K562 (cell line): ENCODE data around the gene TMEM126A. TPM values are rescaled to one million over a fixed set of nuclear protein-coding genes. Genes with fewer than 3 reads are reported as not detected.
A peak's percentile ranks its signal among the peaks of the same experiment; 100 is the strongest.

Source experiments
- FOXM1 ChIP-seq, 2 experiments: fragments of 450-650 bp in 1 of 2; sonication (generic) in 1 of 2; formaldehyde crosslinking in 1 of 2; IDR thresholded peaks; 2 replicates each; pipeline versions ENCODE4 v1.6.1 to v1.9.0; 2017 to 2022; ENCODE audit warnings: low read depth in 2 of 2, mild to moderate bottlenecking in 2 of 2, missing genetic modification reagents in 1 of 2, moderate library complexity in 1 of 2
- HNRNPH1 ChIP-seq: fragments of 200-400 bp; formaldehyde crosslinking; optimal IDR thresholded peaks from 2 replicates; pipeline ENCODE3; 2017; ENCODE audit warnings: low read depth, mild to moderate bottlenecking, low read length, moderate library complexity
- POLR2AphosphoS5 ChIP-seq: IDR thresholded peaks from 2 replicates; pipeline ENCODE4 v1.6.1; 2011; ENCODE audit warnings: mild to moderate bottlenecking, low read depth, low read length, moderate library complexity; ENCODE audit not compliant: control insufficient read depth, insufficient read depth
- UBTF ChIP-seq, 2 experiments: IDR thresholded peaks; 2 replicates each; pipeline ENCODE4 v1.6.1; 2012; ENCODE audit warnings: improper control_type of control experiment in 2 of 2, low read depth in 2 of 2, low read length in 2 of 2, borderline replicate concordance in 1 of 2
- ZHX1 ChIP-seq: fragments of 150-350 bp; conservative IDR thresholded peaks from 2 replicates; pipeline ENCODE4 v1.6.1; 2014; ENCODE audit warnings: low read length
- ZKSCAN3 ChIP-seq: fragments of 250-450 bp; sonication (Bioruptor Pico); IDR thresholded peaks from 2 replicates; pipeline ENCODE4 v1.4.0; 2020
- ZNF407 ChIP-seq: fragments of 450-650 bp; IDR thresholded peaks from 2 replicates; pipeline ENCODE4 v1.6.1; 2016; ENCODE audit warnings: low read depth
- polyA plus RNA-seq, 8 experiments: library from polyadenylated mRNA; depleted of rRNA in 4 of 8; stranded (reverse) in 5 of 8; unstranded in 3 of 8; fragments of >200 nt; fragmentation: Nextera tagmentation in 2 of 8; fragmentation: Illumina TruSeq in 1 of 8; extraction: Ambion mirVana in 2 of 8; extraction: Trizol in 1 of 8; gene quantifications; 2 replicates each; pipeline versions ENCODE4 v1.2.1 to v1.2.3, GENCODE V29; 2011 to 2014; ENCODE audit warnings: inconsistent platforms in 1 of 8, missing spikeins in 1 of 8
- total RNA-seq, 7 experiments: library from RNA; depleted of rRNA in 6 of 7; stranded (reverse); fragments of >200 nt in 6 of 7; fragmentation: Illumina TruSeq in 2 of 7; extraction: Trizol in 2 of 7; gene quantifications; 2 replicates each; pipeline versions ENCODE4 v1.2.1 to v1.2.3, GENCODE V29; 2011 to 2021; ENCODE audit warnings: low replicate concordance in 1 of 7

Gene TMEM126A
- total and polyA plus RNA-seq, 9 of the 15 experiments (the other 6 are each of a cell fraction or from before 2014, with no cell fraction given): 19.3 to 154 (median 56.3) TPM

GRCh38 chr11:85664615-85665481, 17.1 kb downstream of the TMEM126A start, which contains the start of gene CREBZF (continued):
- TF ChIP-seq ZNF407 (no peak), HNRNPH1 (no peak), ZHX1 (no peak), FOXM1 (IDR thresholded peaks at IDR 0.05; ENCODE audit: low read depth) (no peak), FOXM1 (CRISPR knock-in tag; IDR thresholded peaks at IDR 0.05; ENCODE audit: low read depth) (no peak; the same call in 1 of the 2 replicates), POLR2AphosphoS5 (peak; percentile 89), UBTF (IDR thresholded peaks at IDR 0.05; ENCODE audit: borderline replicate concordance in 1 of 2, low read depth in 2 of 2, low read length in 2 of 2) (no peak), ZKSCAN3 (no peak)
